Measurements from ENCODE around the gene EIF4EBP2. TPM values are rescaled to one million over a fixed set of nuclear protein-coding genes. Genes with fewer than 3 reads are reported as not detected.
A peak's percentile ranks its signal among the peaks of the same experiment; 100 is the strongest.

Gene EIF4EBP2
- total RNA-seq, 1 experiment from 2014 or later, result 112 TPM

- TF ChIP-seq FOXK1 (CRISPR knock-in tag; IDR thresholded peaks at IDR 0.05), result peak; percentile 72
- no peak; the same call in 1 of the 2 replicates for TF ChIP-seq ZBTB43 (CRISPR knock-in tag; IDR thresholded peaks at IDR 0.05)
- TF ChIP-seq CREM (CRISPR knock-in tag; IDR thresholded peaks at IDR 0.05), result 0 out of 2 replicates have a peak, but pooled peaks have one; percentile 55
- TF ChIP-seq, protein P1, sequence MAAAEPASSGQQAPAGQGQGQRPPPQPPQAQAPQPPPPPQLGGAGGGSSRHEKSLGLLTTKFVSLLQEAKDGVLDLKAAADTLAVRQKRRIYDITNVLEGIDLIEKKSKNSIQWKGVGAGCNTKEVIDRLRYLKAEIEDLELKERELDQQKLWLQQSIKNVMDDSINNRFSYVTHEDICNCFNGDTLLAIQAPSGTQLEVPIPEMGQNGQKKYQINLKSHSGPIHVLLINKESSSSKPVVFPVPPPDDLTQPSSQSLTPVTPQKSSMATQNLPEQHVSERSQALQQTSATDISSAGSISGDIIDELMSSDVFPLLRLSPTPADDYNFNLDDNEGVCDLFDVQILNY (CRISPR knock-in tag; IDR thresholded peaks at IDR 0.05), result no peak
- TF ChIP-seq ZNF232 (CRISPR knock-in tag; IDR thresholded peaks at IDR 0.05), result no peak
- TF ChIP-seq ZNF425 (CRISPR knock-in tag; conservative IDR thresholded peaks at IDR 0.05), result no peak
- no peak for TF ChIP-seq NR1H2 (CRISPR knock-in tag; IDR thresholded peaks at IDR 0.05)
- no peak for TF ChIP-seq CTCF (IDR thresholded peaks at IDR 0.05)
- no peak for TF ChIP-seq ZNF671 (CRISPR knock-in tag; IDR thresholded peaks at IDR 0.05)
- TF ChIP-seq, protein P2, sequence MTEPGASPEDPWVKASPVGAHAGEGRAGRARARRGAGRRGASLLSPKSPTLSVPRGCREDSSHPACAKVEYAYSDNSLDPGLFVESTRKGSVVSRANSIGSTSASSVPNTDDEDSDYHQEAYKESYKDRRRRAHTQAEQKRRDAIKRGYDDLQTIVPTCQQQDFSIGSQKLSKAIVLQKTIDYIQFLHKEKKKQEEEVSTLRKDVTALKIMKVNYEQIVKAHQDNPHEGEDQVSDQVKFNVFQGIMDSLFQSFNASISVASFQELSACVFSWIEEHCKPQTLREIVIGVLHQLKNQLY (CRISPR knock-in tag; IDR thresholded peaks at IDR 0.05), result no peak
- TF ChIP-seq ZNF219 (CRISPR knock-in tag; IDR thresholded peaks at IDR 0.05; ENCODE audit: borderline replicate concordance), result peak; percentile 53; the same call in 1 of the 2 replicates
- TF ChIP-seq ATF2 (CRISPR knock-in tag; IDR thresholded peaks at IDR 0.05; ENCODE audit: borderline replicate concordance, low read depth), result no peak
- no peak for TF ChIP-seq JAZF1 (CRISPR knock-in tag; IDR thresholded peaks at IDR 0.05)
- TF ChIP-seq ZNF416 (CRISPR knock-in tag; IDR thresholded peaks at IDR 0.05), result no peak
- peak; percentile 79; the same call in 1 of the 2 replicates for TF ChIP-seq IRF1 (CRISPR knock-in tag; IDR thresholded peaks at IDR 0.05)
- 0 out of 2 replicates have a peak, but pooled peaks have one; percentile 45 for TF ChIP-seq NR2C2 (CRISPR knock-in tag; IDR thresholded peaks at IDR 0.05)
- TF ChIP-seq, protein P3, sequence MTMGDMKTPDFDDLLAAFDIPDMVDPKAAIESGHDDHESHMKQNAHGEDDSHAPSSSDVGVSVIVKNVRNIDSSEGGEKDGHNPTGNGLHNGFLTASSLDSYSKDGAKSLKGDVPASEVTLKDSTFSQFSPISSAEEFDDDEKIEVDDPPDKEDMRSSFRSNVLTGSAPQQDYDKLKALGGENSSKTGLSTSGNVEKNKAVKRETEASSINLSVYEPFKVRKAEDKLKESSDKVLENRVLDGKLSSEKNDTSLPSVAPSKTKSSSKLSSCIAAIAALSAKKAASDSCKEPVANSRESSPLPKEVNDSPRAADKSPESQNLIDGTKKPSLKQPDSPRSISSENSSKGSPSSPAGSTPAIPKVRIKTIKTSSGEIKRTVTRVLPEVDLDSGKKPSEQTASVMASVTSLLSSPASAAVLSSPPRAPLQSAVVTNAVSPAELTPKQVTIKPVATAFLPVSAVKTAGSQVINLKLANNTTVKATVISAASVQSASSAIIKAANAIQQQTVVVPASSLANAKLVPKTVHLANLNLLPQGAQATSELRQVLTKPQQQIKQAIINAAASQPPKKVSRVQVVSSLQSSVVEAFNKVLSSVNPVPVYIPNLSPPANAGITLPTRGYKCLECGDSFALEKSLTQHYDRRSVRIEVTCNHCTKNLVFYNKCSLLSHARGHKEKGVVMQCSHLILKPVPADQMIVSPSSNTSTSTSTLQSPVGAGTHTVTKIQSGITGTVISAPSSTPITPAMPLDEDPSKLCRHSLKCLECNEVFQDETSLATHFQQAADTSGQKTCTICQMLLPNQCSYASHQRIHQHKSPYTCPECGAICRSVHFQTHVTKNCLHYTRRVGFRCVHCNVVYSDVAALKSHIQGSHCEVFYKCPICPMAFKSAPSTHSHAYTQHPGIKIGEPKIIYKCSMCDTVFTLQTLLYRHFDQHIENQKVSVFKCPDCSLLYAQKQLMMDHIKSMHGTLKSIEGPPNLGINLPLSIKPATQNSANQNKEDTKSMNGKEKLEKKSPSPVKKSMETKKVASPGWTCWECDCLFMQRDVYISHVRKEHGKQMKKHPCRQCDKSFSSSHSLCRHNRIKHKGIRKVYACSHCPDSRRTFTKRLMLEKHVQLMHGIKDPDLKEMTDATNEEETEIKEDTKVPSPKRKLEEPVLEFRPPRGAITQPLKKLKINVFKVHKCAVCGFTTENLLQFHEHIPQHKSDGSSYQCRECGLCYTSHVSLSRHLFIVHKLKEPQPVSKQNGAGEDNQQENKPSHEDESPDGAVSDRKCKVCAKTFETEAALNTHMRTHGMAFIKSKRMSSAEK (CRISPR knock-in tag; IDR thresholded peaks at IDR 0.05; ENCODE audit: borderline replicate concordance), result no peak
- TF ChIP-seq ZBTB21 (CRISPR knock-in tag; IDR thresholded peaks at IDR 0.05; ENCODE audit: borderline replicate concordance), result 0 out of 2 replicates have a peak, but pooled peaks have one; percentile 18
- TF ChIP-seq FOXP1 (CRISPR knock-in tag; IDR thresholded peaks at IDR 0.05; ENCODE audit: borderline replicate concordance), result peak; percentile 54; the same call in 1 of the 2 replicates
- TF ChIP-seq, protein P4, sequence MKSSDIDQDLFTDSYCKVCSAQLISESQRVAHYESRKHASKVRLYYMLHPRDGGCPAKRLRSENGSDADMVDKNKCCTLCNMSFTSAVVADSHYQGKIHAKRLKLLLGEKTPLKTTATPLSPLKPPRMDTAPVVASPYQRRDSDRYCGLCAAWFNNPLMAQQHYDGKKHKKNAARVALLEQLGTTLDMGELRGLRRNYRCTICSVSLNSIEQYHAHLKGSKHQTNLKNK (CRISPR knock-in tag; IDR thresholded peaks at IDR 0.05), result no peak
- TF ChIP-seq, protein P5, sequence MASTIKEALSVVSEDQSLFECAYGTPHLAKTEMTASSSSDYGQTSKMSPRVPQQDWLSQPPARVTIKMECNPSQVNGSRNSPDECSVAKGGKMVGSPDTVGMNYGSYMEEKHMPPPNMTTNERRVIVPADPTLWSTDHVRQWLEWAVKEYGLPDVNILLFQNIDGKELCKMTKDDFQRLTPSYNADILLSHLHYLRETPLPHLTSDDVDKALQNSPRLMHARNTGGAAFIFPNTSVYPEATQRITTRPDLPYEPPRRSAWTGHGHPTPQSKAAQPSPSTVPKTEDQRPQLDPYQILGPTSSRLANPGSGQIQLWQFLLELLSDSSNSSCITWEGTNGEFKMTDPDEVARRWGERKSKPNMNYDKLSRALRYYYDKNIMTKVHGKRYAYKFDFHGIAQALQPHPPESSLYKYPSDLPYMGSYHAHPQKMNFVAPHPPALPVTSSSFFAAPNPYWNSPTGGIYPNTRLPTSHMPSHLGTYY (CRISPR knock-in tag; IDR thresholded peaks at IDR 0.05), result no peak
- 0 out of 2 replicates have a peak, but pooled peaks have one; percentile 66 for TF ChIP-seq ETV6 (CRISPR knock-in tag; IDR thresholded peaks at IDR 0.05)
- no peak for TF ChIP-seq CBFB (CRISPR knock-in tag; IDR thresholded peaks at IDR 0.05; ENCODE audit: low read depth)
Observed at GRCh38 chr10:70441161-70441894, 37.4 kb downstream of the EIF4EBP2 start, which contains the start of gene NODAL (continued).
